H1 (cell line): ENCODE results near the gene MBD3L2.

Source experiments
- BRCA1 ChIP-seq: IDR thresholded peaks from 2 replicates; pipeline ENCODE4 v1.6.1; 2012; ENCODE audit warnings: low read depth, low read length, improper control_type of control experiment
- CTCF ChIP-seq, 3 experiments: IDR thresholded peaks; 1 replicate in 2 of 3; 2 replicates in 1 of 3; pipeline versions ENCODE4 v1.5.1 to v1.6.1; 2011; ENCODE audit warnings: low read length in 3 of 3, mild to moderate bottlenecking in 3 of 3, inconsistent platforms in 2 of 3, low read depth in 1 of 3, moderate library complexity in 1 of 3; ENCODE audit not compliant: insufficient read depth in 1 of 3; ENCODE audit errors: control extremely low read depth in 1 of 3
- EZH2 ChIP-seq: fragments of 200-600 bp; sonication (generic); IDR thresholded peaks from 2 replicates; pipeline ENCODE4 v1.7.1; 2012; ENCODE audit warnings: low read depth, mild to moderate bottlenecking, moderate library complexity, low read length, inconsistent platforms; ENCODE audit not compliant: severe bottlenecking
- JUN ChIP-seq: IDR thresholded peaks from 2 replicates; pipeline ENCODE4 v1.6.1; 2011; ENCODE audit warnings: low read depth, mild to moderate bottlenecking, improper control_type of control experiment, low read length
- PHF8 ChIP-seq: fragments of 200-600 bp; sonication (generic); conservative IDR thresholded peaks from 2 replicates; pipeline ENCODE4 v1.7.1; 2012; ENCODE audit warnings: low read depth, mild to moderate bottlenecking, inconsistent platforms, low read length, moderate library complexity
- RFX5 ChIP-seq: IDR thresholded peaks from 2 replicates; pipeline ENCODE4 v1.6.1; 2011; ENCODE audit warnings: low read depth, low read length, improper control_type of control experiment, borderline replicate concordance
- SP1 ChIP-seq: IDR thresholded peaks from 2 replicates; pipeline ENCODE4 v1.6.1; 2011; ENCODE audit warnings: low read depth, low read length
- SUZ12 ChIP-seq: fragments of 200-600 bp; sonication (generic); IDR thresholded peaks from 2 replicates; pipeline ENCODE4 v1.6.1; 2012; ENCODE audit warnings: mild to moderate bottlenecking, inconsistent platforms, low read length, moderate library complexity, mixed read lengths
- YY1 ChIP-seq: IDR thresholded peaks from 2 replicates; pipeline ENCODE4 v1.6.1; 2011; ENCODE audit warnings: low read depth, mild to moderate bottlenecking, low read length
- ZNF274 ChIP-seq: IDR thresholded peaks from 2 replicates; pipeline ENCODE4 v1.7.0; 2012; ENCODE audit warnings: low read length, borderline replicate concordance; ENCODE audit errors: extremely low read depth

GRCh38 chr19:7063764-7064418 lies 14.8 kb downstream of the MBD3L2 start:
- no peak for TF ChIP-seq PHF8
- no peak for TF ChIP-seq YY1
- TF ChIP-seq ZNF274, result no peak
- TF ChIP-seq EZH2, result no peak
- TF ChIP-seq JUN, result no peak
- no peak for TF ChIP-seq CTCF (IDR thresholded peaks at IDR 0.05; ENCODE audit: control extremely low read depth in 1 of 3, insufficient read depth in 1 of 3, low read depth in 1 of 3, low read length in 3 of 3)
- TF ChIP-seq RFX5, result no peak
- TF ChIP-seq BRCA1, result no peak
- TF ChIP-seq SUZ12, result no peak
- TF ChIP-seq SP1, result no peak
